Measurements from ENCODE around the gene NFE2L1. TPM values are rescaled to one million over a fixed set of nuclear protein-coding genes. Genes with fewer than 3 reads are reported as not detected.
"Not testable (repeated sequence)": the region's sequence is repeated elsewhere in the genome, so short reads cannot be mapped to it uniquely, and the experiment has no call there.

NFE2L1 gene
- total RNA-seq, 2 experiments from 2014 or later: 69.4 to 70.2 TPM

DNA sequence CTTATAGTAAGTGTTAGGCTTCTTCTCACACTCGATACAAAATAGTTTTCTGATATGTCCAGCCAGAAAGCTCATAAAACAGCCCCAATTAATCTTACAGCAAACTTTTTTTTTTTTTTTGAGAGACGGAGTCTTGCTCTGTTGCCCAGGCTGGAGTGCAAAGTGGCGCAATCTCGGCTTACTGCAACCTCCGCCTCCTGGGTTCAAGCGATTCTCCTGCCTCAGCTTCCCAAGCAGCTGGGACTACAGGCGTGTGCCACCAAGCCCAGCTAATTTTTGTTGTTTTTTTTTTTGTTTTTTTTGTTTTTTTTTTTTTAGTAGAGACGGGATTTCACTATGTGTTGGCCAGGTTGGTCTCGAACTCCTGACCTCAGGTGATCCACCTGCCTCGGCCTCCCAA lies 29.0 kb downstream of the NFE2L1 start:
- H3K4me3 Mint-ChIP-seq, POLR2A ChIA-PET, H3K27ac Mint-ChIP-seq, H3K9me3 Mint-ChIP-seq, H3K4me1 Mint-ChIP-seq, DNase-seq, H3K27me3 Mint-ChIP-seq: not testable (repeated sequence)
- CTCF ChIA-PET: interaction anchor here (1.0 to 6.7 kb wide), 8 partner anchors 9 to 542 kb away, joined by 4 to 60 read pairs (median 6); no protein-coding TSS in a partner anchor
- H3K36me3 Mint-ChIP-seq (ENCODE audit: low read depth): peaks cover 19% of the 10 kb centered on the region

GRCh38 chr17:48081858-48082257 lies 33.7 kb downstream of the NFE2L1 start:
- Mint-ChIP-seq H3K27ac (no peak overlapping the region), H3K4me3 (no peak overlapping the region), H3K36me3 (ENCODE audit: low read depth) (peaks cover under 1% of the 10 kb centered on the region), H3K9me3 (no peaks in the 10 kb centered on the region), H3K4me1 (peaks cover 8% of the 10 kb centered on the region), H3K27me3 (no peaks in the 10 kb centered on the region)
- ChIA-PET POLR2A (interaction anchor here (1.0 to 1.5 kb wide), 3 partner anchors 12 to 111 kb away, joined by 3 read pairs; partner anchors contain the start of gene CDK5RAP3), CTCF (interaction anchor here (0.7 to 6.7 kb wide), 14 partner anchors 9 to 536 kb away, joined by 3 to 74 read pairs (median 10); partner anchors contain the start of genes CDK5RAP3 and SNX11)
- DNase-seq: no peak

- POLR2A ChIA-PET: interaction anchor here (1.0 kb wide), 1 partner anchor 28 kb away, joined by 3 read pairs; no protein-coding TSS in a partner anchor
- Mint-ChIP-seq H3K4me3 (no peak overlapping the region), H3K9me3 (no peaks in the 10 kb centered on the region), H3K4me1 (peaks cover 8% of the 10 kb centered on the region), H3K36me3 (ENCODE audit: low read depth) (no peaks in the 10 kb centered on the region), H3K27ac (no peak overlapping the region), H3K27me3 (no peaks in the 10 kb centered on the region)
- CTCF ChIA-PET: interaction anchor here (0.6 to 2.3 kb wide), 7 partner anchors 11 to 48 kb away, joined by 3 to 9 read pairs (median 4); no protein-coding TSS in a partner anchor
- no peak for DNase-seq
Observed at GRCh38 chr17:48084932-48085331, 36.8 kb downstream of the NFE2L1 start.

DNA sequence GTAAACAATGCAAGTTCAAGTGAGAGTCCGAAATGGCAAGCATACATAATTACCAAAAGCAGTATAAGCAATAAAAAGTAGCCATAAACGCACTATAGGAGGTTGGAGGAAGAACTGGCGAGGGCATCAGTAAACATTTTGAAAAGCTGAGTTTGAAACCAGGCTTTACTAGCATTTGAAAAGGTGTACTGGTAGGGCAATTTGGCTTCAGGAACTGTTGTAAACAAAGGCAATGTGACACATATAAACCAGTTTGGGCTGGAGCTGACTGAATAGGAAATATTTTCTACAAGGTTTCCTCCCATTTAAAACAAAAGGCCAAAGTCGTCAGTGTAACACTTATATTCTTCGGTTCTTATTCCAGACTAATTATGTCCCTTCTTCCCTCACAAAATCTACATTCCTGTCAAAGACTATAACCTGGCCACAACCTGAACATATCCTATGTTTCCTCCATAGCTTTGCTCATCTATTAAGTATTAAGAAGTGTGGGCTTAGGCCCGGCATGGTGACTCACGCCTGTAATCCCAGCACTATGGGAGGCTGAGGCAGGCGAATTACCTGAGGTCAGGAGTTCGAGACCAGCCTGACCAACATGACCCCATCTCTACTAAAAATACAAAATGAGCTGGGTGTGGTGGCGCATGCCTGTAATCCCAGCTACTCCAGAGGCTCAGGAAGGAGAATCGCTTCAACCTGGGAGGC lies 45.3 kb downstream of the NFE2L1 start:
- POLR2A ChIA-PET: interaction anchor here (0.6 to 1.4 kb wide), 4 partner anchors 10 to 19 kb away, joined by 3 to 4 read pairs (median 3); partner anchors contain the start of gene SNX11
- Mint-ChIP-seq H3K36me3 (ENCODE audit: low read depth) (peaks cover 7% of the 10 kb centered on the region), H3K4me3 (no peak overlapping the region), H3K9me3 (no peaks in the 10 kb centered on the region), H3K4me1 (peaks cover 14% of the 10 kb centered on the region), H3K27me3 (no peaks in the 10 kb centered on the region), H3K27ac (no peak overlapping the region)
- CTCF ChIA-PET: interaction anchor here (1.2 kb wide), 1 partner anchor 14 kb away, joined by 3 read pairs; no protein-coding TSS in a partner anchor
- DNase-seq: no peak

DNA sequence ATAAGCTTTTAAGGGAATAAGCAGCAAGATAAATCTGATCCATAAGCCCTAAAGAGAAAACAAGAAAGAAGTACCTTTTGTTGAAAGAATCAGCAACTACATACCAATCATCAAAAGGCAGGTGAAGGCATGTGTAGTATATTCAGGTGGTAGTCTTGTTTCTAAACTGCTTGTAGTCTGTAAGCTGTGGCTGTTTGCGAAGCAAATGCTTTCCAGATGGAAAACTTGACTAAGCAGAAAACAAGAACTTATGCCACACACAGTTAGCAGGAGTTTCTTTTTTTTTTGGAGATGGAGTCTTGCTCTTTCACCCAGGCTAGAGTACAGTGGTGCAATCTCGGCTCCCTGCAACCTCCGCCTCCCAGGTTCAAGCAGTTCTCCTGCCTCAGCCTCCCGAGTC lies 47.5 kb downstream of the NFE2L1 start:
- no peak for DNase-seq
- ChIA-PET POLR2A (no interaction called here), CTCF (interaction anchor here (1.0 to 4.7 kb wide), 8 partner anchors 11 to 201 kb away, joined by 3 to 60 read pairs (median 4); partner anchors contain the start of gene SNX11)
- H3K27me3 Mint-ChIP-seq: no peaks in the 10 kb centered on the region
- peaks cover 10% of the 10 kb centered on the region for H3K36me3 Mint-ChIP-seq (ENCODE audit: low read depth)
- H3K27ac Mint-ChIP-seq: no peak overlapping the region
- H3K9me3 Mint-ChIP-seq: no peaks in the 10 kb centered on the region
- H3K4me3 Mint-ChIP-seq: no peak overlapping the region
- H3K4me1 Mint-ChIP-seq: peaks cover 26% of the 10 kb centered on the region

- ChIA-PET POLR2A (interaction anchor here (1.3 to 2.4 kb wide), 3 partner anchors 13 to 52 kb away, joined by 3 to 12 read pairs (median 7); partner anchors contain the start of gene NFE2L1), CTCF (interaction anchor here (0.6 to 3.8 kb wide), 6 partner anchors 9 to 949 kb away, joined by 3 to 14 read pairs (median 3); no protein-coding TSS in a partner anchor)
- H3K4me1 Mint-ChIP-seq: peaks cover 61% of the 10 kb centered on the region
- no peak for DNase-seq
- H3K9me3 Mint-ChIP-seq: peaks cover 8% of the 10 kb centered on the region
- H3K36me3 Mint-ChIP-seq (ENCODE audit: low read depth): peaks cover 20% of the 10 kb centered on the region
- no peaks in the 10 kb centered on the region for H3K27me3 Mint-ChIP-seq
- no peak overlapping the region for H3K27ac Mint-ChIP-seq
- H3K4me3 Mint-ChIP-seq: peak overlapping the region; percentile 94
Observed at GRCh38 chr17:48100160-48100559, 52.0 kb downstream of the NFE2L1 start.

DNA sequence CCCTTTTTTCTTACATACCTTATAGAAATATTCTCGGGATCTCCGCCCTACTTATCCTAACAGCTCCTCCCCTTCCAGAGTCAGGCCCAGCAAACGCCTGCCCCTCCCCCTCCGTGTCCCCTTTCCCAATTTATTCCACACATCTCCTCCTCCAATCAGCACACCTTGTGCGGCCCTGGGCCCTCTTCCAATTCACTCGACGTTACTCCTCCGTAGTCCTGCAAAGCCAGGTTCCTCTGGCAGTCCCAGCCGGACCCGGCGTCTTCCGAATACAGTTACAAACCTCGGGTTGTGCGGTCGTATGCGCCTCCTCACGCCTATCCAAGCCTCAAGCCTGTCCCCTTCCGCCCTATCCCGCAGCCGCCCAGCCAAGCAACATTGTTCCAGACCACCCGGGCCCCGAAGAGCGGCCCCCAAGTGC lies 52.4 kb downstream of the NFE2L1 start:
- DNase-seq: no peak
- Mint-ChIP-seq H3K27me3 (no peaks in the 10 kb centered on the region), H3K36me3 (ENCODE audit: low read depth) (peaks cover 20% of the 10 kb centered on the region), H3K4me1 (peaks cover 60% of the 10 kb centered on the region), H3K27ac (peak overlapping the region; percentile 85), H3K9me3 (peaks cover 8% of the 10 kb centered on the region), H3K4me3 (peak overlapping the region; percentile 94)
- POLR2A ChIA-PET: interaction anchor here (0.7 to 2.4 kb wide), 10 partner anchors 11 to 160 kb away, joined by 3 to 12 read pairs (median 3); partner anchors contain the start of genes CDK5RAP3, NFE2L1 and PNPO
- CTCF ChIA-PET: interaction anchor here (0.6 to 3.8 kb wide), 7 partner anchors 12 to 949 kb away, joined by 3 to 14 read pairs (median 3); no protein-coding TSS in a partner anchor

DNA sequence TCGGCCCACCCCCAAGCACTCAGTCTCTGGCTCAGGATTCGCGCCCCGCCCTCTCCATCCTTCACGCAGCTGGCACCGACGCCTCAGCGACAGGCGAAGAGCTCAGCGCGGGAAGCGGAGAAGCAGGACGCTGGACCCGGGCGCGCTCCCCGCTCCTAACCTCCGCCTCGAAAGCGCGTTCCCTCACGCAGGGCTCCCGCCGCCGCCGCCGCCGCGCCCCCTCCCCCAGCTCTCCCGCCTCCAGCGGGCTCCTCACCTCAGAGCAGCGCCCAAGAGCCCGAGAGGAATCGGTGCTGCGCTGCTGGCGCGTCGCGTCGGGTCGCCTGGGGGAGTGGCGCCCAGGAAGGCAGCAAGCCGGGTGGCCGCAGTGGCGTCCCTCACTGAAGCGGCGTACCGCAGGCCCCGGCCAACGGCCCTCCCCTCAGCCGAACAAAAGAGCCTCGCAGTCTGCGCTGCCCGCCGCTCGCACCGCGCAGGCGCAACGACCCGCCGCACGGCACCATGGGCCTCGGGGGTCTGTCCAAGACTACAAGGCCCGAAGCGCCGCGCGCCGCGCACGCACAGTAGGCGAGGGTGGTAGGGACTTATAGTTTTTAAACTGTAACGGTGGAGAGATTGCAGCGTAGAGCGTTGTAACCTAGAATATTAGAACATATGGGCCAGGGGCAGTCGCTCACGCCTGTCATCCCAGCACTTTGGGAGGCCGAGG lies 53.0 kb downstream of the NFE2L1 start, which contains the start of gene CBX1:
CBX1 (minus strand) TSS at position 467 of the 709 bp plus-strand sequence. CDS start 24,474 bp downstream, outside the sequence.
- H3K36me3 Mint-ChIP-seq (ENCODE audit: low read depth): peaks cover 20% of the 10 kb centered on the region
- peak within 1 kb of the TSS; percentile 94 for H3K4me3 Mint-ChIP-seq
- H3K4me1 Mint-ChIP-seq: peaks cover 57% of the 10 kb centered on the region
- H3K27me3 Mint-ChIP-seq: no peaks in the 10 kb centered on the region
- POLR2A ChIA-PET: interaction anchor here (0.7 to 2.4 kb wide), 10 partner anchors 10 to 160 kb away, joined by 3 to 12 read pairs (median 3); partner anchors contain the start of genes CDK5RAP3, NFE2L1 and PNPO
- CTCF ChIA-PET: interaction anchor here (0.6 to 1.8 kb wide), 5 partner anchors 21 to 950 kb away, joined by 3 to 4 read pairs (median 3); no protein-coding TSS in a partner anchor
- H3K9me3 Mint-ChIP-seq: peaks cover 8% of the 10 kb centered on the region
- H3K27ac Mint-ChIP-seq: peak within 1 kb of the TSS; percentile 85
- peak; percentile 95 for DNase-seq

- Mint-ChIP-seq H3K36me3 (ENCODE audit: low read depth) (peaks cover 20% of the 10 kb centered on the region), H3K9me3 (peaks cover 8% of the 10 kb centered on the region), H3K27me3 (no peaks in the 10 kb centered on the region), H3K27ac (peak overlapping the region; percentile 85), H3K4me3 (peak overlapping the region; percentile 94), H3K4me1 (peaks cover 63% of the 10 kb centered on the region)
- DNase-seq: no peak
- ChIA-PET POLR2A (interaction anchor here (0.6 to 2.4 kb wide), 4 partner anchors 21 to 161 kb away, joined by 3 to 12 read pairs (median 4); partner anchors contain the start of gene NFE2L1), CTCF (interaction anchor here (1.8 kb wide), 1 partner anchor 66 kb away, joined by 4 read pairs; no protein-coding TSS in a partner anchor)
Observed at GRCh38 chr17:48102043-48102750, 54.0 kb downstream of the NFE2L1 start.

GRCh38 chr17:48102798-48103715 lies 54.9 kb downstream of the NFE2L1 start:
- POLR2A ChIA-PET: interaction anchor here (0.5 to 7.3 kb wide), 6 partner anchors 28 to 162 kb away, joined by 3 to 49 read pairs (median 4); partner anchors contain the start of genes CDK5RAP3 and NFE2L1
- Mint-ChIP-seq H3K9me3 (peaks cover 8% of the 10 kb centered on the region), H3K36me3 (ENCODE audit: low read depth) (peaks cover 20% of the 10 kb centered on the region), H3K4me3 (no peak overlapping the region), H3K27me3 (no peaks in the 10 kb centered on the region), H3K27ac (peak overlapping the region; percentile 69), H3K4me1 (peaks cover 63% of the 10 kb centered on the region)
- DNase-seq: peak; percentile 42
- CTCF ChIA-PET: interaction anchor here (0.9 kb wide), 1 partner anchor 156 kb away, joined by 3 read pairs; no protein-coding TSS in a partner anchor

DNA sequence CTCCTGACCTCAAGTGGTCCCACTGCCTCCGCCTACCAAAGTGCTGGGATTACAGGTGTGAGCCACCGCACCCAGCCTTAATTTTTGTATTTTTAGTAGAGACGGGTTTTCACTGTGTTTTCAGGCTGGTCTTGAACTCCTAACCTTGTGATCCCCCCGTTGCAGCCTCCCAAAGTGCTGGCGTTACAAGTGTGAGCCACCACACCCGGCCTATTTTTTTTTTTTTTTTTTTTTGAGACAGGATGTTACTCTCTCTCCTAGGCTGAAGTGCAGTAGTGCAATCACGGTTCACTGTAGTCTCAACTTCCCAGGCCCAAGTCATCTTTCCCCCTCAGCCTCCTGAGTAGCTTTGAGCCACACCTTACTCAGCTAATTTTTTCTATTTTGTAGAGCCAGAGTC lies 56.3 kb downstream of the NFE2L1 start:
- Mint-ChIP-seq H3K9me3 (peaks cover 8% of the 10 kb centered on the region), H3K27ac (peak overlapping the region; percentile 2), H3K4me3 (no peak overlapping the region), H3K4me1 (peaks cover 68% of the 10 kb centered on the region), H3K36me3 (ENCODE audit: low read depth) (peaks cover 20% of the 10 kb centered on the region), H3K27me3 (no peaks in the 10 kb centered on the region)
- POLR2A ChIA-PET: interaction anchor here (7.3 kb wide), 1 partner anchor 56 kb away, joined by 49 read pairs; the partner anchor contains the start of gene NFE2L1
- CTCF ChIA-PET: no interaction called here
- DNase-seq: no peak
